GM12865 (cell line): Measurements from ENCODE around the gene SNRPA.

Experiments
- DNase-seq: peaks from one replicate; pipeline ENCODE4 v3.0.0; 2010; ENCODE audit warnings: low read depth
- H3K4me3 ChIP-seq: 2 replicates; pipeline ENCODE4 v1.5.1; 2011; ENCODE audit warnings: mild to moderate bottlenecking, low read depth, low read length, control low read depth
- TF ChIP-seq, protein P1 (sequence below): IDR thresholded peaks from 2 replicates; pipeline ENCODE4 v1.5.1; 2011; ENCODE audit warnings: low read length, control low read depth, low read depth, inconsistent platforms; ENCODE audit not compliant: insufficient read depth; ENCODE audit errors: missing control alignments

The SNRPA gene

DNA sequence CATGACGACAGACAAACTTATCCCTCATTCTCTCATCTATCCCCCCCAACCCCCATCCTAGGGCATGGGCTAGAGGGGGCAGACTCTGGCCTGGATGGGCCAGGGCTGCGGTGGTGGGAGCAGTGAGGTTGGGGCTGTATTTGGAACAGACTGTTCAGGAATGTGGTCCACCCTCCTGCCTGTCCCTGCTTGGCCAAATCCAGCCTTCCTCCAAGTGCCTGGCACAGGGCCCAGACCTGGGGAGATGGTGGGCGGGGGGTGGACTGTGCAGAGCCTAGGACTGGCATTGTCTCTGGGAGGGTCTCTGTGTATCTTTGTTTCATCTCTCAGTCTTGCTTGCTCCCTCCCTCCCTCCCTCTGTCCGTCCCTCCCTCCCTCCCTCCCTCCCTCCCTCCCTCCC is 62.2 kb downstream of the SNRPA start:
- H3K4me3 ChIP-seq = no peak overlapping the region
- no peak for DNase-seq
- TF ChIP-seq, protein P1, sequence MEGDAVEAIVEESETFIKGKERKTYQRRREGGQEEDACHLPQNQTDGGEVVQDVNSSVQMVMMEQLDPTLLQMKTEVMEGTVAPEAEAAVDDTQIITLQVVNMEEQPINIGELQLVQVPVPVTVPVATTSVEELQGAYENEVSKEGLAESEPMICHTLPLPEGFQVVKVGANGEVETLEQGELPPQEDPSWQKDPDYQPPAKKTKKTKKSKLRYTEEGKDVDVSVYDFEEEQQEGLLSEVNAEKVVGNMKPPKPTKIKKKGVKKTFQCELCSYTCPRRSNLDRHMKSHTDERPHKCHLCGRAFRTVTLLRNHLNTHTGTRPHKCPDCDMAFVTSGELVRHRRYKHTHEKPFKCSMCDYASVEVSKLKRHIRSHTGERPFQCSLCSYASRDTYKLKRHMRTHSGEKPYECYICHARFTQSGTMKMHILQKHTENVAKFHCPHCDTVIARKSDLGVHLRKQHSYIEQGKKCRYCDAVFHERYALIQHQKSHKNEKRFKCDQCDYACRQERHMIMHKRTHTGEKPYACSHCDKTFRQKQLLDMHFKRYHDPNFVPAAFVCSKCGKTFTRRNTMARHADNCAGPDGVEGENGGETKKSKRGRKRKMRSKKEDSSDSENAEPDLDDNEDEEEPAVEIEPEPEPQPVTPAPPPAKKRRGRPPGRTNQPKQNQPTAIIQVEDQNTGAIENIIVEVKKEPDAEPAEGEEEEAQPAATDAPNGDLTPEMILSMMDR = no peak
